Measurements from ENCODE around the gene MYO3B.
"Not testable (repeated sequence)": the region's sequence is repeated elsewhere in the genome, so short reads cannot be mapped to it uniquely, and the experiment has no call there.

MYO3B gene

GRCh38 chr2:170263728-170264521, 86.0 kb downstream of the MYO3B start:
- not testable (repeated sequence) for DNase-seq

DNA sequence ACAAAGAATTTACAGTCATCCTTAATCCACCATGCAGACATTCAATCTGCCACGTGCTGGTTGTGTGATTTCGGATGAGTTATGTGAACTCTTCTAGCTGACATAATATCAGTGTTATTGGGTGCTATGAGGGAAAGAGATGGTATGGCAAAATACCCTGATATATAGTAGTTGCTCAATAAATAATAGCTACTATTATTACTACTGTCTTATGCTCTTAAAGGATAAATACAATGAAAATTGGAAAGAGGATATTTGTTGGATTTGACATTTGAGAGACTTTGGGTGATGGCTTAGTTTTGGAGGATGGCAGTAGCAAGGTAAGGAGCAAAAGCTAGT, 86.5 kb downstream of the MYO3B start:
- DNase-seq = no peak

- DNase-seq = no peak
Measured at GRCh38 chr2:170264865-170265264, 86.9 kb downstream of the MYO3B start.

DNA sequence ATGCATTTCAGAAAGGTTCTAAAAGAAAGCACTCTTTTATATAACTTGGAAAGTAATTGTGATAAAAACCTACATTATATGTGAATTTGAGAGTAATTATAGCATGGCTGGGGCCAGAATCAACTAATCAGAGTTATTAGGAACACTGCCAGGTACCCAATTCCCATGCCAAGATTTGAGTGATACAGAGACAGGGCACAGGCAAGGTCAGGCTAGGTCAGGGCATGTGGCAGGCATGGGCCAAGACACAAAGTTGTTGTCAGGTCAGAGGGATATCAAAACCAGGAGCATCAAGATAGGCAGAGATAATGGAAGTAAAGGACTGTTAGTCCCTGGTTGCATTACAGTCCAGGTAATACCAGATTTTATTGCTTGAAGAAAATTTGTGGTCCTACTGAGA, 87.4 kb downstream of the MYO3B start:
- no peak for DNase-seq

GRCh38 chr2:170266358-170266757, 88.4 kb downstream of the MYO3B start:
- DNase-seq = no peak

DNA sequence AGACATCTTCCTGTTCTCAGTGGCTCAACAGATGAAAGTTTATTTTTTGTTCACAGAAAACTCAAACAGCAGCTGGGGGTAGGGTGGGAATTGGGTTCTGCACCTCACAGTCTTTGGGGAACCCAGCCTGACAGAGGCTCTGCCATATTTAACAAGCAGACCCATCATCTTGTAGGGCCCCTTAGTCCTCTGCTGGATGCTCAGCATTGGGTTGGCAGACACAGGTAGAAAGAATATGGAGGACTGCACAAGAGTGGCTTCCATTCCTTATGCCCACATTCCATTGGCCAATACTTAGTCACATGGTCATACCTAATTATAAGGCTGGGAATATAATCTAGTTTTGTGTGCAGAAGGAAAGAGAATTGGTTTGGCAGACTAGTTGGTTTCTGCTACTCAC, 89.1 kb downstream of the MYO3B start:
- no peak for DNase-seq

DNA sequence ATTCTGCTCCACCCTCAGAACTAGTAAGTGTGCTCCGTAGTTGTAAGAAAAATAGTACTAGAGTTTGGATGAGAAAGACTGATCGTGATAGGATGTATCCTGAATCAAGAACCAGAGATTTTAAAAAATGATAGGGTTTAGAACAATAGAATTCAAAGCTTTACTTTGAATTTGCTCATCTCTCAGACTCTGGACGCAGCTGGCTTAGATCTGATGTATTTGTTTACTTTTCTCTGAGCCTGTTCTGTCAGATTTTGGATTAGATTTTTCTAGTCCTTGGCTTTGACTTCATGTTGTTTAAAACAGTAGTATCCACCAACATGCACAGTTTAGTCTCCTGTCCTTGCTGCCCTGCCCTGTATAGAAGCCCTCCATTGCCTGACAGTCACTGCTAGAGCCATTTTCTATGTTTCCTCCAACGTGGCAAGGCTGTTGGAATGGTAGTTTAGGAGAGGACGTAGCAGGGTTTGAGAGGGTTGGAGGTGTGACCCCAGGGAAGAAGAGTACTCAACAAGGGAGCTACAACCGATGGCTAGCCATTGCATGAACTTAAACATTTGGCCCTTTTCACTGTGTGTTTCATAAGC, 92.4 kb downstream of the MYO3B start:
- DNase-seq = no peak

DNA sequence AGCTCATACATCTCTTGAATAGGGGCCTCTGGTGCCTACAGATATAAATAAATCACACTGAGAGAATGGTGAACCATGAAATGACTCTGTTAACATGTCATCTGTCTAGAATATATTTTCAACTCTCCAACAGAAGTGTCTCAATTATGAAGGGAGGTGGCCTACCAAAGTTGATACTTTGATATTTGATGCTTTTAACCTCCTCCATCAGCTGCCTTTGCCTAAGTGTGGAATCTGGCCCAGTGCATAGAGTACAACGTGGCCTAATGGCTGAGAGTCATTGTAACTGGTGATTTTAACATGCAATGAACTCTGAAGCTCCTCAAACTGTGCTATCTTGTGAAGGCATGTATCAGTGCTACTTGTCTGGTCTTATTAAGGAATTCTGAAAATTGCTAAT, 93.4 kb downstream of the MYO3B start:
- DNase-seq = no peak

GRCh38 chr2:170276056-170276455, 98.1 kb downstream of the MYO3B start:
- DNase-seq = no peak

- no peak for DNase-seq
Measured at GRCh38 chr2:170276925-170277629, 99.1 kb downstream of the MYO3B start.

- no peak for DNase-seq
Measured at GRCh38 chr2:170277951-170278350, 100.0 kb downstream of the MYO3B start.

DNA sequence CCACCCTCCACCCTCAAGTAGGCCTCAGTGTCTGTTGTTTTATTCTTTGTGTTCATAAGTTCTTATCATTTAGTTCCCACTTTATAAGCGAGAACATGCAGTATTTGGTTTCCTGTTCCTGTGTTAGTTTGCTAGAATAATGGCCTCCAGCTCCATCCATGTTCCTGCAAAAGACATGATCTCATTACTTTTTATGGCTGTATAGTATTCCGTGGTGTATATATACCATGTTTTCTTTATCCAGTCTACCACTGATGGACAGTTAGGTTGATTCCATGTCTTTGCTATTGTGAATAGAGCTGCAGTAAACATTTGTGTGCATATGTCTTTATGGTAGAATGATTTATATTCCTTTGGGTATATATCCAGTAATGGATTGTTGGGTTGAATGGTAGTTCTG, 101.7 kb downstream of the MYO3B start:
- not testable (repeated sequence) for DNase-seq

- no peak for DNase-seq
Measured at GRCh38 chr2:170282851-170283250, 104.9 kb downstream of the MYO3B start.

- no peak for DNase-seq
Measured at GRCh38 chr2:170284205-170284604, 106.3 kb downstream of the MYO3B start.

GRCh38 chr2:170288859-170289258, 110.9 kb downstream of the MYO3B start:
- DNase-seq = no peak

DNA sequence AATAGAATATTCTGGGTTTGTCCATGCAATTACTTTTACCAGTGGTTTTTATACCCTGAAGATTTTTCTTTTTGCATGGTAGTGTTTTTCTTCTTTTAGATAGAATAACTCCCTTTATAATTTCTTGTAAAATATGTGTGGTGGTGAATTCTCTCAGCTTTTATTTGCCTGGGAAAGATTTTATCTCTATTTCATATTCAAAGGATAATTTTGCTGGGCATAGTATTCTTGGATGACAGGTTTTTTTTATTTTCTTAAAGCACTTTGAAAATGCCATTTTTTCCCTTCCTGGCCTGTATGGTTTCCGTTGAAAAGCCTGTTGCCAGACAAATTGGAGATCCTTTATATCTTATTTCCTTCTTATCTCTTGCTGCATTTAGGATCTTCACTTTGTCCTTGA, 113.5 kb downstream of the MYO3B start:
- no peak for DNase-seq

- DNase-seq = no peak
Measured at GRCh38 chr2:170292415-170292814, 114.5 kb downstream of the MYO3B start.

GRCh38 chr2:170297496-170297895, 119.5 kb downstream of the MYO3B start:
- DNase-seq = no peak

GRCh38 chr2:170298115-170298514, 120.2 kb downstream of the MYO3B start:
- DNase-seq = no peak

DNA sequence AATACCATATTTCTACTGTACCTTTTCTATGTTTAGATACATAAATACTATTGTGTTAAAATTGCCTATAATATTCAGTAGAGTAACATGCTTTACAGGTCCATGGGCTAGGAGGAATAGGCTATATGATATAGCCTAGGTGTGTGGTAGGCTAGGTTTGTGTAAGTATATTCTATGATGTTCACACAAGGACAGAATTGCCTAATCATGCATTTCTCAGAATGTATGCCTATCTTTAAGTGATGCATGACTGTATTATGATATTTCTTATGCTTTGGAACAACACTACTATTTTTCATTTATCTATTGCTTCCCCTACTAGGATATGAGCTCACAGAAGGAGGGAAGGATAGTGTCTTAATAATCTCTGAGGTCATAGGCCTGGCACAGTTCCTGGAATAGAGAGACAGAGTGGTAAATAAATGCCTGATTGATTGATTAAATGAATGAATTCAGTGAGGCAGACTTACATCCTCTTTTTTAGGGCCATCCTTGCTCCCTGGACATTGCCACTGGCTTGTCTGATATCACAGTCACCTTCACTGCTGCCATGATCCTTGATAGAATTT, 121.0 kb downstream of the MYO3B start:
- DNase-seq = no peak

GRCh38 chr2:170300993-170301392, 123.0 kb downstream of the MYO3B start:
- no peak for DNase-seq

- DNase-seq = no peak
Measured at GRCh38 chr2:170301626-170302025, 123.7 kb downstream of the MYO3B start.

DNA sequence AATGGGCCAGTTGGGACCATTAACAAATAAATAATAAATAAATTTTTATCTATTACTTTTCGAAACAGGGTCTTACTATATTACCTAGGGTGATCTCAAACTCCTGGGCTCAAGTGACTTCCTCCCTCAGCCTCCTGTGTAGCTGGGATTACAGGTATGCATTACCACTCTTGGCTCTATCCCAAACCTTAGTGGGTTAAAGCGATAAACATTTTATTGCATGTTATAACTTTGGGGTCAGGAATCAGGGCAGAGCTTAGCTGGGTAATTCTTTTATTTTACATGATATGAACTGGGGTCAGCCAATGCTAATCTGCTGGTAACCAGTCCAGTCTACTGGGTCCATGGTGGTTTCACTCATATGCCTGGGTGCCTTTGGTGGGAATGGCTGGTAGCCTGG, 127.8 kb downstream of the MYO3B start:
- no peak for DNase-seq

DNA sequence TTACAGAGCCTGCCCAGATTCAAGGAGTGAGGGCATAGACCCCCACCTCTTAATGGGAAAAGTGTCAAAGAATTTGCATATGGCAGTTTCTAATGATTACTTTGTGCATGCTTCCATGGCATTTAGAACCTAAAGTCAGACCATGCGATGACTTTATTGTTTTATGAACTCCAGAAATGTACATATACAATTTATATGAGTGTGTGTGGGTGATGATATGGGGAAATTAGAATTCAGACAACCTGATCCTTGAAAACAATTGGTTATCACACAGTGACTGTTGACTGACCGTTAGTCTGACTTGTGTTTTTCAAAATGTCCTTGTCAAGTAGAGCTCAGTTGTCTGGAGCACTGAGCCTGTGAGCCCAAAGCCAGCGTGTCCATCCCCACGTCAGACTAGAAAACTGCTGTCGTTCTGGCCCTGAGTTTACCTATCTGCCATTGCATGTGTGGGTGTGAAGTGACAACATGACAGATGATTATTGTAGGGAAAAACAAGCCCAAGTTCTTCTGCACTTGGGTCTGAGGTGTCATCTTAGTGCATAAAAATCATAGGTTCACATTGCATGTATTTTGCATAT, 128.4 kb downstream of the MYO3B start:
- no peak for DNase-seq

All from stimulated activated CD4-positive, alpha-beta T cell treated with anti-CD3 and anti-CD28 coated beads, Interleukin-15, amount 100 ng/mL, for 24 hours (primary cell).